GM19043 (cell line): ENCODE data around the gene BST2.
A peak's percentile ranks its signal among the peaks of the same experiment; 100 is the strongest.

Experiments used
- ATAC-seq: cut with Tn5 transposase; IDR thresholded peaks from one replicate; pipeline ENCODE4 v1.9.1; 2021; ENCODE audit warnings: low read depth; ENCODE audit not compliant: unreplicated experiment

The BST2 gene

DNA sequence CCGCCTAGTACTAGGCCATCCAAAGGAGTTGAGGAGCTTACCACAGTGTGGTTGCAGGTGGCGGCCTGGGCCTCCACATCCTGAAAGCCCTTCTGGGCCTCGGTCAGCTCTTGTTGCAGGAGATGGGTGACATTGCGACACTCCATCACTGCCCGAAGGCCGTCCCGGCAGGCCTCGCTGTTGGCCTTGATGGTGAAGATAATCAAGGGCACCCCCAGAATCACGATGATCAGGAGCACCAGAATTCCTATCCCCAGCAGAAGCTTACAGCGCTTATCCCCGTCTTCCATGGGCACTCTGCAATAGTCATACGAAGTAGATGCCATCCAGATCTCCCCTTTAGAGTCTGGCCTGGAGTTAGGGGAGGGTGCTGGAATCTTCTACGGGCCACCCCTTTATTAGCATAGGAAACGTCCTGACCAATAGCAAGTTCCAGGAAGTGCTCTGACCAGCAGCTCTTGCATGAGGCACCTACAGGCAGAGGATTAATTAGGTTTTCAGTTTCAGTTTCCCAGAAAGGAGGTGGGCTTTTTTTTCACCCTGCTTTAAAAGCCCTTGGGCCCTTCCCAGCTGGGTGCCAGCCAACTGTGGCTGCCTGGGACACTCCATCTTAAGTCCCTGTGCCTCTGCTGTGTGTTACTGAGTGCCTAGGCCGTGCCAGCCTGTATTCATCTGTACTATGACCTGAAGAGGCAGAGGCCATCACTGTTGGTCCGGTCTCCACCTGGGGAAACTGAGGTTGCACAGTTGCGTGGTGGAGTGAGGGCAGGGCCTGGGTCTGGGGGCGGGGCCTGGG is at the start of gene BST2:
TSS of gene BST2 (minus strand) at position 381 of the 796 bp plus-strand sequence. CDS start at position 326, 55 bp downstream.
- peak; percentile 69 for ATAC-seq

GRCh38 chr19:17454576-17455071 is 49.2 kb upstream of the BST2 start:
- ATAC-seq, result no peak

DNA sequence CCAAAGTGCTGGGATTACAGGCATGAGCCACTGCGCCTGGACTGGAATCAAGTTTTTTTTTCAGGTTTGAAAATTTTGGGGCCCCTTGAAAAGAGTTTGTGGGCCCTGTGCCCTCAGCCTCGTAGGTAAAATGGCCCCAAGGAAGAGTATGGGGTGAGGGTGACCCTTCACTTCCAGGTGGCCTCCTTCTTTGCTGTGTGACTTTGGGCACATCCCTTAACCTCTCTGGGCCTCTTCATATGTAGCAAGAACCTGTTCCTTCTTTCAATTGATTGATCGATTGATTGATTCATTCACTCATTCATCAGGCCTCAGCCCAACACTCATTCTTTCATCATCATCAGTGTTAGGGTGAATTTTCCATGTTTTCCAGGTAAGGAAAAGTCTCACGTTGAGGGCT is 46.4 kb upstream of the BST2 start:
- no peak for ATAC-seq

- ATAC-seq, result no peak
These were observed 45.0 kb upstream of the BST2 start for GRCh38 chr19:17450264-17451075.

DNA sequence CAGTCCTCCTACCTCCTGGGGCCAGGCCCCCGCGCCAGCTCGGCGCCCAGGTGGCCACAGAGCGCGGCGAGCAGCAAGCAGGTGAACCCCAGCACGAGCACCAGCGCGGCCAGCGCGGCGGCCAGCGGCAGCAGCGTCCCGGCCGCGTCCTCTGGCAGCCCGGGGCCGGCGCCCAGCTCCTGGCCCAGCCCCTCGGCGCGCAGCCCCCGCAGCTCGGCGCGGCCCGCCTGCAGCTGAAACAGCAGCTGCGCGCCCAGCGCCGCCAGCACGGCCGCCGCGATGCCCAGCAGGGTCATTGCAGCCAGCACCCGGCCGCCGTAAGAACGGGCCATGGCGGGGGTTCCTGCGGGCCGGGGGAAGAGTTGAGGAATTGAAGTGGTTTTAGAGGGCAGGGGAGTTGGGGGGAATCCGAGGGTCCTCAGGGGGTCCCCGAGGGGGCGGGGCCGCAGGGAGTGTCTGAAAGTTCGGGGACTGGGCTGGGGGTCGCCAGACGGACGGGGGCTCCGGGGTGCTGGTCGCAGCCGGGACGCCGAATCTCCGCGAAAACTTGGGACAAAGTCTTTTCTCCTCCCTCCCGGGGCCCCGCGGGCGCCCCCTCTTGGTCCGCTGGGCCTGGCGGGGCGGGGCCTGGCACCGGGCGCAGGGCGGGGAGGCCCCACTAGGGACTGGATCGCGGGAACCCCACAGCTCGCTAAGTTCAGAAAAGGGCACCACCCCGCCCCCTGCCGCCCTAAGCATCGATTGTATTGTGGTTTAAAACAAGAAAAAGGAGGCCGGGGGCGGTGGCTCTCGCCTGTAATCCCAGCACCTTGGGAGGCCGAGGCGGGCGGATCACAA is 42.9 kb upstream of the BST2 start, which contains the start of gene TMEM221:
TSS of gene TMEM221 (minus strand) at position 538 of the 837 bp plus-strand sequence. CDS start at position 332, 206 bp downstream.
- ATAC-seq, result no peak

- ATAC-seq, result no peak
These were observed 42.3 kb upstream of the BST2 start for GRCh38 chr19:17447704-17448130.

GRCh38 chr19:17445526-17446165 is 40.2 kb upstream of the BST2 start:
- no peak for ATAC-seq

DNA sequence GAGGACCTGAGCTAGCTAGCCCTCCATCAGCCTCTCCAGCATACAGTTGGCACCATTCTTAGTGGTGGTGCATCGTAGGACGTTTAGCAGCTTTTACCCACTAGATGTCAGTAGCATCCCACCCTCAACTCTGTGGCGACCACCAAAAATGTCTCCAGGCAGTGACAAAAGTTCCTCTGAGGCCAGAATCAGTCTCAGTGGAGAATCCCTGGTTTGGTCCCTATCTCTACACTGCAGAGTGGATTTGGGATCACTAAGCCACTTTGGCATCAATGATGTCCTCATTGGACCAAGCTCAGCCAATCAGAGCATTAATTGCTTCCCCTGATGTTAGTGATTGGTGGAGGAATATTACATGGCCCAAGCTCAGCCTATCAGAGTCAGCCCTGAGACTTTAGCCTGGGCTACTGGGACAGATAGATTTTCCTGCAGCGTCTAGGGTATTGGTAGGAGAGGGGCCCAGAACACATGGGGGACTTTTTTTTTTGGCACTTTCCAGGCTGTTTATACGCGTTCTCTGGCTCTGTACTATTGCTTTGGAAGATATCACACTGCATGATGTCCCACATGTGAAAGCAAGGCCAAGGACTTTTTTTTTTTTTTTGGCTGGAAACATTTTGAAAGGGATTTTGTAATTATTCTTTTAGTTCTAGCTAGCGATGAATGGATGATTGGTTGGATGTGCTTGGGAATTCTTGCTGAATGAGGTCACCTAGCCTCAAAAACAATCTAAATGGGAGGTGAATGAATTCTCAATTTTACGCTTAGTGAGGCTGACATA is 36.0 kb upstream of the BST2 start:
- ATAC-seq, result no peak

- ATAC-seq, result no peak
These were observed 31.4 kb upstream of the BST2 start for GRCh38 chr19:17436874-17437267.

DNA sequence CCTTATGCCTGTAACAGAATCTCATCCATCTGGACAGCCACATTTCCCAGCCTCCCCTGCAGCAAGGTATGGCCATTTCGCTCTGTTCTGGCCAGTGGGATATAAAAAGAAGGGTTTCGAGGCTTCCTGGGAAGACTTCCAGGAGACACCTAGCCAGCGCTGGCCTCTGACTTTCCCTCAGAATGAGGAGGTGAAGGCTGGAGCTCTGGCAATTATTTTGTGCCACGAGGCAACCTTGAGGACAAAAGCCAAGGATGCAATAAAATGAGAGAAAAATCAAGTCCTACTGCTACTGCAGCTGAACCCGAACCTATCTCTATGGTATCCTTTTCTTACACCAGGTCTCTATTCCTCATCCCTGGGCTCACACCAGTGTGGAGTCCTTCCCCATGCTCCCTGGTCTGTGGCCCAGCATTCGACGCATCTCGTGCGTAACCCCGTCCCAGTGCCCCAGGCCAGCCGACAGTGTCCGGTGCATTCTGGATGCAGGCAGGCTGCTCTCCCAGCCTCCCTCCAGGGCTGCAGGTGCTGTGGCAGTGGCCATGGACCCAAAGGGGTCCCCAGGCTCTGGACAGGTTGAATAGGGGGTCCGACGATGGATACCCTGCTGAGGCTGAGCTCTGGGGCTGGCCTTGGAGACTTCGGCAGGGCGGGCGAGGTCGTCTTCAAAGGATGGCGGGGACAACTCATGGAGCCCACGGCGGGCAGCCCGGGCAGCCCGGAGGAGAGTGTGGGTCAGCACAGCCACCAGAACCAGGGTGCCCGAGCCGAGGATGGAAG is 30.9 kb upstream of the BST2 start:
- ATAC-seq, result no peak

DNA sequence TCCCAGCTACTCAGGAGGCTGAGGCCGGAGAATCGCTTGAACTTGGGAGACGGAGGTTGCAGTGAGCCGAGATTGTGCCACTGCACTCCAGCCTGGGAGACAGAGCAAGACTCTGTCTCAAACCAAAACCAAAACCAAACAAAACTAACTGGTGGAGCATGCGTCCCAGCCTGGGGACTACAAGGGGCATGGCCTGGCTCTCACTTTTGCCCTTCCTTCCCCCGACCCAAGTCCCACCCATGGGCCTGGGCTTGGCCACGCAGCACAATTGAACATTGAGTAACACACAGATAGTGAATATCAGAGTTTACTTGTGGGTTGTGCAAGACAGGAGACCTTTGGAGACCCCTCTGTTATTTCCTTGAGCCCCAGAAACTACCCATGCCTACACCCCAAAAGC is 29.8 kb upstream of the BST2 start:
- no peak for ATAC-seq

DNA sequence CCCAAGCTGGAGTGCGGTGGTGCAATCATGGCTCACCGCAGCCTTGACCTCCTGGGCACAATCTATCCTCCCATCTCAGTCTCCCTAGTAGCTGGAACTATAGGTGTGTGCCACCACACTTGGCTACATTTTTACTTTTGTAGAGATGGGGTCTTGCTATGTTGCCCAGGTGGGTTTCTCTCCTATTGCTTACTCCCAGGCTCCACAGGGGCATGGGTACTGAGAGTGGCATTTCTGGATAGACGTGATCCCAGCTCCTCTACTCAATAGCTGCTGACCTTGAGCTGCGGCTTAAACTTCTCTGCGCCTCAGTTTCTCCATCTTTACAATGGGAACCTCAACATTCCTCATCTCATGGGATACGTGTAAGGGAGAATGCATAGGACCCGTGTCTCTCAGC is 26.0 kb upstream of the BST2 start:
- no peak for ATAC-seq

GRCh38 chr19:17429641-17430113 is 24.2 kb upstream of the BST2 start:
- ATAC-seq, result no peak

DNA sequence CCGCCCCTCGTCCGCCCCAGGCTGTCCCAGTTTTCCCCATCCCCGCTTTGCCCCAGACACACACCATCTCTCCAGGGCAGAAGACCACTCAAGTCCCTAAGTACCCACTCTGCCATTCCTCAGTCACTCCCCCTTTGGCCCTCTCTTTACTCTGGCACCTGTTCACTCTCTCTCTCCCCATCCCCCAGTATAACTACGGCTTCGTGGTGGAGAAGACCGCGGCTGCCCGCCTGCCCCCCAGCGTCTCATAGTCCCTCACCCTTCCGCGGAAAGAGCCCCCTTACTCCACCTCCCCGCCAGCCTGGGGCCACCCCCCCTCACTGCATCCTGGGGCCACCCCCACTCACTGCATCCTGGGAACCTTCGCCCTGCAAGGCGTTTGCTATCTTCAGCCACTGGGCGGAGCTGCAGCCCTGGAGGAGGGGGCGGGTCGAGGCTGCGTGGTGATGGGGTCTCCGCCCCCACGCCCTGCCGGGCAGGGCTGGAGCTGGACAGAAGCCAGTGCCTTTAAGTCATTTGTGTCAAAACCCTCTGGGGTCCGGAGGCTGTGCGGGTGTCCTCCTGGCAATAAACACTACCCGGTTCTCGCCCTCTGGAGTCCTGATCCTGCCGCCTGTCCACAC is 19.4 kb upstream of the BST2 start:
- ATAC-seq, result no peak

DNA sequence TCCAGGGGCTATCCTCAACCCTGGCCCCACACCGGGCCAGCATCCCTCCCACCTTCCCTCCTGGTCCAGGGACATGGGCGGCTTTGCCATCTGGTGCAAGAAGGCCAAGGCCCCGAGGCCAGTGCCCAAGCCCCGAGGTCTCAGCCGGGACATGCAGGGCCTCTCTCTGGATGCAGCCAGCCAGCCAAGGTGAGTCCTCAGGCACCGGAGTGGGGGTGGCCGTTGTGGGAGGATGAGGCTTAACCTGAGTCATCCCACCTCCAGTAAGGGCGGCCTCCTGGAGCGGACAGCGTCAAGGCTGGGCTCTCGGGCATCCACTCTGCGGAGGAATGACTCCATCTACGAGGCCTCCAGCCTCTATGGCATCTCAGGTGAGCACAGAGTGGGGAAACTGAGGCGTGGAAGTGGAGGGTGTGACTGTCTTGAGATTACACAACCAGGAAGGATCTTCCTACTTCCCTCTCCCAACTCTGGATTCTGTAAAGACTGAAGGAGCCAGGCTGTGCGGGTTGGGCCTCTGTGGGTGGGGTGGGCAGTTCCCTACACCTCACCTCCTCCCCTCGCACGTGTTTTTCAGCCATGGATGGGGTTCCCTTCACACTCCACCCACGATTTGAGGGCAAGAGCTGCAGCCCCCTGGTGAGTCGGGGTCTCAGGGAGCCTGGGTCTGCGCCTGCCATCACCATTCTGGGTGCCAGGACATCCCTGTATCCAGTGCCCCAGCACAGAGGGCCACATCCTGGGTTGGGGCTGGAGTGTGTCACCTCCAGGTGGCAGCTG is 18.2 kb upstream of the BST2 start:
- no peak for ATAC-seq

- ATAC-seq, result no peak
These were observed 16.5 kb upstream of the BST2 start for GRCh38 chr19:17421942-17422341.

DNA sequence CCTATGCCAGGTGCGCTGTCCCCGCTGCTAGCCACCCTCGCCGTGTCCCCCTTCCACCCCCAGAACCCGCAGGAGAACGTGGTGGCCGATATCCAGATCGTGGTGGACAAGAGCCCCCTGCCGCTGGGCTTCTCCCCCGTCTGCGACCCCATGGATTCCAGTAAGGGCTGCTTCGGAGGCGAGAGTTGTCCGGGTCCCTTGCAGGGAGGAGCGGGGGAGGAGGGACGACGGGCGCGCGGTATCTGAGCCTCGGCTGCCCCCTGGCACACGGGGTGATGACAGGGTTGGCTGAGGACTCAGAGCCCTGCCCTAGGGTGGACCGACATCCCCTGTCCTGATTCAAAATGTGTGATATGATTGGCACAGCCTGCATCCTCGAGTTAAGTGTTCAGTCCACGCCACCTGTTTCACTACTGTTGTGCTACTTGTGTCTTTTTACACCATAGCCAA is 15.1 kb upstream of the BST2 start:
- ATAC-seq, result no peak
